HFF-Myc (cell line): Measurements from ENCODE around the gene ADAMTS17.

ENCODE experiments used
- DNase-seq: peaks from one replicate; pipeline ENCODE4 v3.0.0-alpha.2; 2011; ENCODE audit warnings: low read depth; ENCODE audit errors: extremely low read depth
- H3K4me3 ChIP-seq: replicated peaks from 2 replicates; pipeline ENCODE4 v1.5.1; 2011; ENCODE audit warnings: low read depth, mild to moderate bottlenecking, control low read depth, low read length
- TF ChIP-seq, protein P1 (sequence below): IDR thresholded peaks from 2 replicates; pipeline ENCODE4 v1.5.1; 2012; ENCODE audit warnings: mild to moderate bottlenecking, low read depth, low read length, control low read depth; ENCODE audit errors: missing control alignments

The ADAMTS17 gene

GRCh38 chr15:100252779-100253417 is 88.9 kb downstream of the ADAMTS17 start:
- no peak for DNase-seq
- TF ChIP-seq, protein P1, sequence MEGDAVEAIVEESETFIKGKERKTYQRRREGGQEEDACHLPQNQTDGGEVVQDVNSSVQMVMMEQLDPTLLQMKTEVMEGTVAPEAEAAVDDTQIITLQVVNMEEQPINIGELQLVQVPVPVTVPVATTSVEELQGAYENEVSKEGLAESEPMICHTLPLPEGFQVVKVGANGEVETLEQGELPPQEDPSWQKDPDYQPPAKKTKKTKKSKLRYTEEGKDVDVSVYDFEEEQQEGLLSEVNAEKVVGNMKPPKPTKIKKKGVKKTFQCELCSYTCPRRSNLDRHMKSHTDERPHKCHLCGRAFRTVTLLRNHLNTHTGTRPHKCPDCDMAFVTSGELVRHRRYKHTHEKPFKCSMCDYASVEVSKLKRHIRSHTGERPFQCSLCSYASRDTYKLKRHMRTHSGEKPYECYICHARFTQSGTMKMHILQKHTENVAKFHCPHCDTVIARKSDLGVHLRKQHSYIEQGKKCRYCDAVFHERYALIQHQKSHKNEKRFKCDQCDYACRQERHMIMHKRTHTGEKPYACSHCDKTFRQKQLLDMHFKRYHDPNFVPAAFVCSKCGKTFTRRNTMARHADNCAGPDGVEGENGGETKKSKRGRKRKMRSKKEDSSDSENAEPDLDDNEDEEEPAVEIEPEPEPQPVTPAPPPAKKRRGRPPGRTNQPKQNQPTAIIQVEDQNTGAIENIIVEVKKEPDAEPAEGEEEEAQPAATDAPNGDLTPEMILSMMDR: no peak

GRCh38 chr15:100252359-100252758 is 89.4 kb downstream of the ADAMTS17 start:
- TF ChIP-seq, protein P1: no peak
- H3K4me3 ChIP-seq: no peak overlapping the region
- no peak for DNase-seq

More at GRCh38 chr15:100252779-100253417, 88.9 kb downstream of the ADAMTS17 start:
- no peak overlapping the region for H3K4me3 ChIP-seq

GRCh38 chr15:100250176-100250800 is 91.5 kb downstream of the ADAMTS17 start:
- DNase-seq: no peak
- TF ChIP-seq, protein P1: no peak
- no peak overlapping the region for H3K4me3 ChIP-seq

- no peak for DNase-seq
- TF ChIP-seq, protein P1: no peak
- no peak overlapping the region for H3K4me3 ChIP-seq
Observed at GRCh38 chr15:100249096-100249815, 92.5 kb downstream of the ADAMTS17 start.

GRCh38 chr15:100248236-100248635 is 93.5 kb downstream of the ADAMTS17 start:
- H3K4me3 ChIP-seq: no peak overlapping the region
- DNase-seq: no peak
- TF ChIP-seq, protein P1: no peak

- DNase-seq: no peak
- TF ChIP-seq, protein P1: no peak
- H3K4me3 ChIP-seq: no peak overlapping the region
Observed at GRCh38 chr15:100247228-100248225, 94.2 kb downstream of the ADAMTS17 start.
